Gastrocnemius medialis (tissue), 4 donors: Measurements from ENCODE around the gene OCA2.

Source experiments
- POLR2A ChIP-seq, 2 donors: fragments of 450-650 bp; IDR thresholded peaks; one replicate each; pipeline ENCODE4 v1.6.1; 2017; ENCODE audit warnings: antibody characterized with exemption in 2 of 2, mild to moderate bottlenecking in 2 of 2, moderate library complexity in 2 of 2
- TF ChIP-seq, protein P1 (sequence below), 5 experiments: fragments of 450-650 bp in 3 of 5; fragments of 200-600 bp in 2 of 5; sonication (generic) in 2 of 5; IDR thresholded peaks in 4 of 5; conservative IDR thresholded peaks in 1 of 5; 1 replicate in 4 of 5; 2 replicates in 1 of 5; pipeline ENCODE4 v1.5.1; 2016 to 2019; ENCODE audit warnings: antibody characterized with exemption in 5 of 5, mild to moderate bottlenecking in 3 of 5, moderate library complexity in 3 of 5

DNA sequence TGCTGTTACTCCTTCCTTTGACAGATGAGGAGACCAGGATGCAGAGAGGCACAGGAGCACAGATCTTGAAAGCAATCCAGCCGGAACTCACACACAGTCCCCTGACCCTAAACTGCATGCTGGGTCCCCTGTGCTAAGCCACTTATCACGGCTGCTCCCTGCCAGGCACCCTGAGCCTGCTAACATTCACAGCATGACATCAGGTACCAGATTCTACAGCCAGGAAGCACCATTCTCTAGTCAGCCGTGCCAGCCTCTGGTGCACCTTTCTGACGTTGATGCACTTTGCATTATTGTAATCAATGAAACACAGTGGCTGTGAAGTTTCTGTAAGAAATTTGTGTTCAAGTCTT, 247.3 kb downstream of the OCA2 start:
- TF ChIP-seq, protein P1, sequence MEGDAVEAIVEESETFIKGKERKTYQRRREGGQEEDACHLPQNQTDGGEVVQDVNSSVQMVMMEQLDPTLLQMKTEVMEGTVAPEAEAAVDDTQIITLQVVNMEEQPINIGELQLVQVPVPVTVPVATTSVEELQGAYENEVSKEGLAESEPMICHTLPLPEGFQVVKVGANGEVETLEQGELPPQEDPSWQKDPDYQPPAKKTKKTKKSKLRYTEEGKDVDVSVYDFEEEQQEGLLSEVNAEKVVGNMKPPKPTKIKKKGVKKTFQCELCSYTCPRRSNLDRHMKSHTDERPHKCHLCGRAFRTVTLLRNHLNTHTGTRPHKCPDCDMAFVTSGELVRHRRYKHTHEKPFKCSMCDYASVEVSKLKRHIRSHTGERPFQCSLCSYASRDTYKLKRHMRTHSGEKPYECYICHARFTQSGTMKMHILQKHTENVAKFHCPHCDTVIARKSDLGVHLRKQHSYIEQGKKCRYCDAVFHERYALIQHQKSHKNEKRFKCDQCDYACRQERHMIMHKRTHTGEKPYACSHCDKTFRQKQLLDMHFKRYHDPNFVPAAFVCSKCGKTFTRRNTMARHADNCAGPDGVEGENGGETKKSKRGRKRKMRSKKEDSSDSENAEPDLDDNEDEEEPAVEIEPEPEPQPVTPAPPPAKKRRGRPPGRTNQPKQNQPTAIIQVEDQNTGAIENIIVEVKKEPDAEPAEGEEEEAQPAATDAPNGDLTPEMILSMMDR (IDR thresholded peaks at IDR 0.05 in 4 of 5, conservative IDR thresholded peaks at IDR 0.05 in 1 of 5): no peak
- no peak for TF ChIP-seq POLR2A (IDR thresholded peaks at IDR 0.05)
